Stimulated activated CD8-positive, alpha-beta memory T cell treated with anti-CD3 and anti-CD28 coated beads, Interleukin-7, amount 100 ng/mL, for 4 hours (primary cell): ENCODE results near the gene OR52N2.

Source experiments
- DNase-seq, 2 donors: peaks; one replicate each; pipeline ENCODE4 v3.0.0-alpha.2; 2020; ENCODE audit warnings: low read depth in 2 of 2

Gene OR52N2

DNA sequence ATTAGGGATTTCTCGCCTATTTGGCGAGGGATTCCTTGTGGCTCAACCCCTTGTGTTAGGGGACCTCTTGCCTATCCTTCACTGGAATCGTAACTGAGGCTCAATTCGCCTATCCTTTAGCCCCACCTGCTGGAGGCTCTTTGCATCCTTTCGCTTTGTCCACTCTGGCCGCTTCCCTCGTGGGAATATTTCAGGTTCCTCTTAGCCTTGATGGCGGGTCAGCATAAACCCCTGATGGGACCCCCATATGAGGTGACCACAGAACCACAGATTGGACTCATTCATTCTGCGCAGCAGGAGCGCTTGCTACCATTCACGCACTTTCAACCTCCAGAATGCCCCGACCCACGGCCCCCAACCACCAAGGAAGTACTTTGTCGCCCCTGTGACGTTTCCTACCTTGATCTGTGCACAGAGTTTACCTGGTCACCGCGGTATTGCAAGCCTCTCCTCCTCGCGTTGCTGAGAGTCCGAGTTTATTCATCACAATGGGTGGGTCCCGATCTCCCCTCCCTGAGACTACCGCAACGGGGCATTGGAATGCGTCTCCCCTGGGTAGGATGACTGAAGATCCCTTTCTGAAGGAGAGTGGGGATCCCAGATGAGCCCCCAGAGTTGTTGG lies at the start of gene OR52N2:
Gene OR52N2 (plus strand): TSS at position 425 of the 622 bp plus-strand sequence. CDS start 11,412 bp downstream, outside the sequence.
- peak; percentile 40 to 55 for DNase-seq

DNA sequence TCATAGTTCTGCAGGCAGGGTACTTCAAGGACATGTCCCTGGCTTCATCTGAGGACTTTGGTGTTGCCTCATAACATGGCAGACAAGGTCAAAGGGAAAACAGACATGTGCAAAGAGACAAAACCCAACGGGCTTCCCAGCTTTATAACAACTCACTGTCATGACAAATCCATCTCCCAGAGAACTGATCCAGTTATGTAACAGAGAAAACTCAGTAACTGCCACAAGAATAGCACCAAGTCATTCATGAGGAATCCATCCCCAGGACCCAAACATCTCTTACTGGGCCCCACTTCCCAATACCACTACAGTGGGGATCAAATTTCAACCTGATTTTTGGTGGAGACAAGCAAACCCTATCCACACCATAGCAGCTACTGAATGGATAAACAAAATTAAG lies 41.7 kb upstream of the OR52N2 start:
- no peak for DNase-seq

DNA sequence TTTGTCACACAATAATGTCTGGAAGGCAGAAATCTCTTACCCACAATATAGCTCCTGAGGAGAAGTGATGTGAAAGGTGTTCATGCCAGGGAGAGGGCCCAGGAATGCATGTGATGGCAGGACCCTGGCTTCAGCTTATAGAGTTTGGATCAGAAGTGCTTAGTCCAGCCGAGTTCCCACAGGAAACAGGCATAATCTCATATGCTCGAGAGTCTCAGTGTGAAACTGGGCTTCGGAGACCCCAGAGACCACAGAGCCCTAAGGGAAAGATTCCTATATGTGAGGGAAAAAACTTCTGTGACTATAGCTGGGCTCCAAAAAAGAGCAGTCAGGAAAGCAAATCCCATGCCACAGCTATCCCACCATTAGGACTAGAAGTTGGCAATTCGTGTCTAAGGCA lies 25.5 kb upstream of the OR52N2 start, which contains the start of gene OR52N5:
Gene OR52N5 (minus strand): TSS at position 101 of the 400 bp plus-strand sequence. CDS start 4,721 bp downstream, outside the sequence.
- DNase-seq: no peak

DNA sequence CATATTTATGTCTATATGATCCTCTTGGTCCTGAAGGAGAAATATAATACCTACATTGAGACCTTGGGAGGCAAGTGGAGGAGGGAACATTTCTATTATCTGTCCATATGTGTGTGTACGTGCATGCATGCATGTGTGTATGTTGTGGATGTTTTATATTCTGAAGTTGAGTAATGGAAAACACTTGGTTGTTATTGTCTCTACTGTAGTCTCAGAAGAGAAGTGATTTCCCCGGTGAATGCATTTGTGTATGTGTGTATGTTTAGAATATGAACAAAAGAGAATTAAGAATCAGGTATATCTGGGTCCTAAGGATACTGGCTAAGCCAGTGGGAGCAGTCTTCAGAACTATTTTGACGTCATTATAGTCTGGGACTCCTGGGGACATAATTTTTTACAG lies 17.6 kb upstream of the OR52N2 start, which contains the start of gene OR52N1:
Gene OR52N1 (minus strand): TSS at position 101 of the 400 bp plus-strand sequence. CDS start 2,449 bp downstream, outside the sequence.
- no peak for DNase-seq

DNA sequence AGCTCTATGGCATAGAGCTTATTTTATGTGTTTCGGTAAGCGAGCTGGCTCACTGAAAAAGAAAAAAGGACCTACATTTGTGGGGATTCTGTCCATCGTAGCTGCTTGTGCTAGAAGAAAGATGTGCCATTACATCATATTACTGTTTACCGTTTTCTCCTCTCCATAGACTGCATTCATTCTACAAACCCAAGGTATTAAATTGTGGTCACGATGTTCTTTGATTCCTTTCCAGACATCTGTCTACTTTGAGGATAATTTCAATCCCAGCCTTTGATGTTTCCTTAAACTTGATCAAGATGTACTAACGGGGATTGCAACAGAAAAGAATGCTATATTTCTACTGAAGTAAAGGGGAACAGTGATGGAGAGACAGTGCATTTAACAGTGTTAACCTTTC lies 12.2 kb upstream of the OR52N2 start:
- DNase-seq: no peak

DNA sequence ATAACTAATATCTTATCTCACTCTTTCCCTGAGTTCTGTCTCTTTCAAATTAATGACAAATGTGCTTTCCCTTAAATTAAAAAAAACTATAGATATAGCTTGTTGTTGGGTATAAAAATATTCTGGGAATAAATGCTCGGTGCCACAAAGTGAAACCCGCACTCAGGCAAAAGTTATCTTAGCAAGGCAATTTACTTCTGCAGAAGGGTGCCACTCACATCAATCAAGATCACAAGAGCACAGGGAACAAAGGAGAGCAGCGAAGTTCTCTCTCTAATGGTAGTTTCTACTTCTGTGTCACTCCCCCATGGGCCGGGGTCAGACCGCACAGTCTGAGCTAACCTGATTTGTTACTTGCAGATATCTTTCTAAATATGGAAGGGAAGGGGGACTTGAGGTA lies 4.7 kb upstream of the OR52N2 start:
- DNase-seq: no peak

DNA sequence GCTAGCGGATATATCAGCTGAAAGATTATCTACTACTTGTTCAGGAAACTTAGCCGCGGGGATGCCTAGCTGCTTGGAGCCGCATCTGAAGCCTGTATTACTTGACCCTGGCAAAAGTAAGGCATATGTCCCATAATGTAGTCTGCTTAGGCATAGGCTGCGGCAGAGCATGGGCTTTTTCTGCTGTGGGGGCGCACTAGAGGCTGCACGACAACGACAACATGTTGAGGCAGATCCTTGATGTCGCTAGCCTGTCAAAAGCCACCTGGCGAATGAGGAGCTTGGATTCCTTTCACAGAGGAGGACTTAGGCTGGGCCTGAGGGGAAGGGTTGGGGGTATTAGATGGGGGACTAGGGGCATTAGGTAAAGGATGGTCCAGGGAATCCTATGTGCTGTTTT lies 1.1 kb upstream of the OR52N2 start:
- no peak for DNase-seq

DNA sequence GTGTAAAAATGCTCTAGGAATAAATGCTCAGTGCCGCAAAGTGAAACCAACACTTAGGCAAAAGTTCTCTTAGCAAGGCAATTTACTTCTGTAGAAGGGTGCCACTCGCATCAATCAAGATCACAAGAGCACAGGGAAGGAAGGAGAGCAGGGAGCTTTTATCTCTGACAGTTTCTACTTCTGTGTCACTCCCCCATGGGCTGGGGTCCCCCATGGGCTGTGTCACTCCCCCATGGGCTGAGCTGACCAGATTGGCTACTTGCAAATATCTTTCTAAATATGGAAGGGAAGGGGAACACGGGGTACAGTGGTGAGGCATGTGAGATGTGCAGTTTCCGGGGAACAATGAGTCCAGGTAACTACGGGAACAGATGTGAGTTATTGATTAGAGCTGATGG lies 397 bp downstream of the OR52N2 start:
- no peak for DNase-seq

DNA sequence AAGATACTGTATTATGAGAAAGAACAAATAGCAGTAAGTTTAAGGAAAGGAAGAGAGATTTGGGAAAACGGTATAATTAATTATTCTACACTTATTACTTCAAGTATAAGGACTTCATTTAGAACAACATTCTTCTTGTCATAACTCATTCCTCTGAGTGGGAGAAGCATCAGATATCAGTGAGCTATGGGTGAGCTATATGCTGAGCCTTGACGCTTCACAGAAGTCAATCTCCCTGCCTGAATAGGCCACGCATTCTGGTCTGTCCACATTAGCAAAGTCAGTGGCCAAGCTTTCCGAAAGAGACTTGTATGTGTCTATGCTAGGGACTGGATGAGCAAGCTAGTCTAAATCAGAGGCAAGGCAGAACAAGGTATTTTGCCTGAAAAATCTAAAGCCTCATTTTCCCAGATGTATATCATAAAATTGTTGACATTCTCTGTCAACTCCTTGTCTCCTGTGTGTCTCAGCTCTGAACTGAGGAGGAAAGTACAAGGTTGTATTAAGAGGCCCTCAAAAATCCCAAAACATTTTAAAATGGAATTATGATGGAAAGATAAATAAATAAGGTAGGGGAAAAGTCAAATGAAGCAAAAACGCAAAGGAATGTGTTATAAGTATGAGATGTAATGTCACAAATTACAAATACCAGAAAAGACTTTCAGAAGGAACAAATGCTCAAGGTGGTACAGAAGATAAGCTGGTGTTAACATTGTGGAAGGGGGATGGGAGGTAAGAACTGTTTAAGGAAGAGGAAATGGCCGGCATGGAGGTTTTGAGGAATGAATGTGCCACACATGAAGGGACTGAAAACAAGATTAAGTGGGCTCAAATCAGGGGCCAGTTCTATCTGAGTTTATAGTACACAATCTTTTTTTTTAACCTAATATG lies 1.4 kb downstream of the OR52N2 start:
- no peak for DNase-seq

DNA sequence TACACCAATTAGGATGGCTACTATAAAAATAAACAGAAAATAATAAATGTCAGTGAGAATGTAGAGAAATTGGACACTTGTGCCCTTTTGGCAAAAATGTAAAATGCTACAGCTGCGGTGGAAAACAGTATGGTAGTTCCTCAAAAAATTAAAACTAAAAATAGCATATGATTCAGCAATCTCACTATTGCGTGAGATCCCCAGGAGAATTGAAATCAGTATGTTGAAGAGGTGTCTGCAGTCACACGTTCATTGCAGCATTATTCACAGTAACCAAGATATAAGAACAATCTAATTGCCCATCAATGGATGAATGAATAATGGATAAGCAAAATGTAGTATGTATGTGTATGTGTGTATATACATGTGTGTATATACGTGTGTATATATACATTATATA lies 6.8 kb downstream of the OR52N2 start:
- DNase-seq: no peak

DNA sequence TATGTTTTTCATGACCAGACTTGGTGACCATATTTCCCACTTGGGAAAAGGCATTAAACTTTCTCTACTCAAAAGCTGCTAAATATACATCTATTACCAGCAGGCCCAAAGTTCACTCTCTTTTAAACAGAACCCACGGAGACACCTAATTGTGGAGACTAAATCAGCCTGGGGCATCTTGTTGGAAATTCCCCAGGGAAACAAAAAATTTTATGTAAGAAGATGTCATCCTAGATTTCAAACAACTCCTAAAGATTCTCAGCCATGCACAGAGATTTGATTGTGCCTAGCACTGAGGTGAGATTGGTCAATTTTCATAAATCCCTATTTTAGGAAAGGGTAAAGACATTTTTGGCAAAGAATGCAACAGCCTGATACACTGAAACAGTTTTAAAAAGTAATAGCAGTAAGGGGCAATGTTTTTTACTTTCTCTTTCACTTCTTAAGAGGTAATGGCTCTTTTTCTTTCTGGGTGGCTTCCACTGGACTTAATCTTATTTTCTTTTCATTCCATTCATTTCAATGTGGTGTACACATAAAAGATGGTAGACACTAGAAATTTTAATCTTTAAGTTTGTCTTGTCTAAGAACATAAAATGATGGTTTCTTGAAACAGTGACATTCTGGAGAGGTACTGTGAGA lies 9.6 kb downstream of the OR52N2 start:
- DNase-seq: no peak

DNA sequence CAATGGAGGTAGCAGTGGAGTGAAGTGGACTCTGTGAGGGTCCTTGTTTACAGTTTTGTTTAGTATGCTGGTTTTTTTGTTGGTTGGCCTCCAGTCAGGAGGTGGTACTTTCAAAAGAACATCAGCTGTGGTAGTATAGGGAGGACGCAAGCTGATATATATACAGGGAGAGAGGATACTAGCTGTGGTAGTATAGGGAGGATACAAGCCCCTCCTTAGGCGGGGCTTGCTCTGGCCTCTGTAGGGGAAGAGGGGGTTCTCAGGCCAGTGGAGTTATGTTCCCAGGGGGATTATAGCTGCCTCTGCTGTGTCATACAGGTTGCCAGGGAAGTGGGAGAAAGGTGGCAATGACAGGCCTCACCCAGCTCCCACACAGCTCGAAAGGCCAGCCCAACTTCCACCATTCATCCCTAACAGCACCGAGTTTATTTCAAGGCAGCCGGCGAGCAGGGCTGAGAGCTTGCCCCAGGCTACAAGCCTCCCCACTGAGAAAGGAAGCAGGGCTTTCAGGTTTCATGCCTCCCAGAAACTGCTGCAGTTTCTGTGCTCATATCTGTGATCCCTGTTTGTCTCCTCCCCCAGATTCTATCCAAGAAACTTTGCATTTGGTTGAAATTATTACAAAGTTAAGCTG lies 22.6 kb downstream of the OR52N2 start:
- no peak for DNase-seq

DNA sequence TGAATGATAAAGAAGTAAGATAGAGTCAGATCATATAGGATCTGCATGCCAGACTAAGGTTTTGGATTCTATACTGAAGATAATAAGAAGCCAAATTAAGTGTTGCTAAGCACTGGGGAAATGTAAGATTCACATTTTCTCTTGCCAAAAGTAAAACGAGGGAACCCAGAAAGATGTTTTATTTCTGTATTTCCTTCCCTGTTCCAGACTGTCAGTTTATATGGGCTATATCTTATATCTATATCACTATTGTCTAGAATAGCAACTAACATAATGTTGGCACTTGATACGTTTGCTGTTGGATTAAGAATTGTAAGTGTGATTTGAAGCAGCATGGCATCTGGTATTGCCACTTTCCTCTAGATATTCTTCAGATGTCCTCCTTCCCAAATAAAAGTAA lies 24.7 kb downstream of the OR52N2 start:
- DNase-seq: no peak

DNA sequence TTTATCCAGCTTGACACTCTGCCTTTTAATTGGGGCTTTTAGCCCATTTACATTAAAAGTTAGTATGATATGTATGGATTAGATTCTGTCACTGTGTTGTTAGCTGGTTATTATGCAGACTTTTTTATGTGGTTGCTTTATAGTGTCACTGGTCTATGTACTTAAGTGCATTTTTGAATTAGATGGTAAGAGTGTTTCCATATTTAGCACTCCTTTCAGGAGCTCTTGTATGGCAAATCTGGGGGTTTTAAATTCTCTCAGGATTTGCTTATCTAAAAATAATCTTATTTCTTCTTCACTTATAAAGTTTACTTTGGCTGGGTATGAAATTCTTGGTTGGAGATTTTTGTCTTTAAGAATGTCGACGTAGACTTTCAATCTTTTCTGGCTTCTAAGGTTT lies 29.0 kb downstream of the OR52N2 start:
- DNase-seq: no peak

DNA sequence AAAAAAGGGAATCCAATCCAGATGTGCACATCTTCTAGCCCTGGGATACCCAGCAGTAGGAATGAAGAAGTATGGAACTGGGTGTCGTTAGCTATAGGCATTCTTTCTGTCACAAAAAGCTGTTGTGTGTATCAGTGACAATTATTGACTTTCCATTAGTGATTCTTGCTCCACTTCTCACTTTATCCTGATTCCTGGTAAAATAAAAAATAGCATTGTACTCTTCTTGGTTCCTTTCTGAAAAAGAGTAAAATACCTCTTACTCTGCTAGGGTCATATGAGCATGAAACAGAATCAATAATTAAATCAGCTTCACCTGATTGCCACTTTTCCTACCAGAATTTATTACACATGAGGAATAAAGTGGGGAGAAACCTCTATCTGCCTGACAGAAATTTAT lies 33.1 kb downstream of the OR52N2 start, which contains the start of gene OR52E6:
Gene OR52E6 (minus strand): TSS at position 101 of the 400 bp plus-strand sequence. CDS start 0 bp downstream, at position 101.
- DNase-seq: no peak

DNA sequence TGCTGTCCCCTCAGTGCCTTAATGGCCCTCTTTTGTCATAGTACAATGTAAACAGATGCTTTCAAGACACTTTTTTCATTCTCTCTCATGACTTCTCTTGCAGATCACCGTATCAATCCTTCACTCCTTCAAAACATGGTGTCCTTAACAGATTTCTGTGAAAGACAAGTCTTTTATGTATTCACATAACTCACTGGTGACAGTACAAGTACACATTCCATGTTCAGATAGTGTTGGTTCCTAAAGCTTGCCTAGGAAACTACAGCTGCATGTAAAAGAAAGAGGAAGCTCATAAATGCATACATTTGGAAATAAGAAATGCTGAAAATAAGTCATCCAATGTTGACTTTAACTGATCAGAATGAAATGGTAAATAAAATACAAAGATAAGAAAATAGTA lies 38.0 kb downstream of the OR52N2 start:
- no peak for DNase-seq

DNA sequence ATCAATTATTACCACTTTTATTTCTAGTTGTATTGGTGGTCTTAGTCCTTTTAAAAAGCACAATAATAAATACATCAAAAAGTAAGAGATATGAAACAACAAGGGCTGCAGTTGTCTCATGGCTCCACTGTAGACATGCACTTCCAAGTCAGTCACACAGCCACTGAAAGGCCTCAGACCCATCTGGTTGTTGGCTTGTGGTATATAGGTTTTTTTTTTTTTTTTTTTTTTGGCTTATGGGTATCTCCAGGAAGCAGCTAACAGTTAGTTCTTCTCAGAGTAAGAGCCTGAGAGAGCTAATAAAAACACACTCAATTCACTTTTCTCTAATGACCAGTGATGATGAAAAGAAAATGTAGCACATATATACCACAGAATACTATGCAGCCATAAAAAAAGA lies 39.0 kb downstream of the OR52N2 start:
- DNase-seq: no peak

DNA sequence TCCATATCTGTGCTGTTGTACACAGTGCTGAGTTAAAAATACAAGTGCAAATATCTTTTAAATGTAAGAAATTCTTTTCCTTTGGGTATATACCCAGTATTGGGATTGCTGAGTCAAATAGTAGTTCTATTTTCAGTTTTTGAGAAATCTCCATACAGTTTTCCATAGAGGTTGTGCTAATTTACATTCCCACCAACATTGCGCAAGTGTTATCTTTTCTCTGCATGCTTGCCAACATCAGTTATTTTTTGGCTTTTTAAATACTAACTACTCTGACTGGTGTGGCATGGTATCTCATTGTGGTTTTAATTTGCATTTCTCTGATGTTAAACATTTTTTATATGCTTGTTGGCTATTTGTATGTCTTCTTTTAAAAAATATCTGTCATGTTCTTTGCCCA lies 42.3 kb downstream of the OR52N2 start:
- no peak for DNase-seq

DNA sequence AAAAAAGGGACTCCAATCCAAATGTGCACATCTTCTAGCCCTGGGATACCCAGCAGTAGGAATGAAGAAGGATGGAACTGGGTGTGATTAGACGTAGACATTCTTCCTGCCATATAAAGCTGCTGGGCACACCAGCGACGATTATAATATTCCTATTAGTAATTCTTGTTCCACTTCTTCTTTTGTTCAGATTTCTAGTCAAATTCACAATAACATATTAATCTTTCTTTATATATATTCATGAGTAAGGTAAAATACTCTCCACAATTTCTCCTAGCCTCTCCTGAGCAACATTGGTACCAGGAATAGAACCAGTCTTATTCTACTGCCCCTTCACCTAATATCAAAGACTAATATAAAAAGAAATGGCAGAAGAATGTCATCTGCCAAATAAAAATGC lies 48.9 kb downstream of the OR52N2 start, which contains the start of gene OR52E8:
Gene OR52E8 (minus strand): TSS at position 101 of the 400 bp plus-strand sequence. CDS start 0 bp downstream, at position 101.
- DNase-seq: no peak

DNA sequence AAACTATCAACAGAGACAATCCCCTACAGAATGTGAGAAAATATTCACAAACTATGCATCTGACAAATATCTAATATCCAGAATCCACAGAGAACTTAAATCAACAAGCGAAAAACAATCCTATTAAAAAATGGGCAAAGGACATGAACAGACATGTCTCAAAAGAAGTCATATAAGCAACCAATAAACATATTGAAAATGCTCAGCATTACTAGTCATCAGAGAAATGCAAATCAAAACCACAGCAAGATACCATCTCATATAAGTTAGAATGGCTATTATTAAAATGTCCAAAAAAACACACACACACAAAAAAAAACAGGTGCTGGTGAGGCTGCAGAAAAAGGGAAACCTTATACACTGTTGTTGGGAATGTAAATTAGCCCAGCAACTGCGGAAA lies 57.1 kb downstream of the OR52N2 start:
- DNase-seq: no peak
